NCI-H748 treated with DMSO at 0.1 percent for 48 hours (cell line): ENCODE measurements around the gene FRMD5.

Experiments
- DNase-seq: peaks from one replicate; lab custom pipeline; 2025; lab: John Stamatoyannopoulos, UW

FRMD5 gene

DNA sequence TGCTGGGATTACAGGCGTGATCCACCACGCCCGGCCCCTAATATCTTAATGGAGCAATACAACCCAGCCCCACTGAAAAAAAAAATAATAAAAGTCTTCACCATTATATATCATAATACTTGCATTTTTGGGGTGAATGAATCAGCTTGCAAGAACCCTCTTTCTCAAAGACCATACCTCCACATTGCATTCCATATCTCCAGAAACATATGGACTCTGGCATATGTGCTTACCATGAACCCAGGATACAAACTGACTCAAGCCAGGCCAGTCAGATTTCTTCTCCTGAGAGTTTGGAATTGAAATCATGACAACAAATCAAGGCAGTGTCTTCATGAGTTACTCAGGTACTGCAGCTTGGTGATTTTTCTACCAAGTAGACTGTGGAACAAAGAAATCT lies 101.2 kb downstream of the FRMD5 start:
- DNase-seq: no peak

DNA sequence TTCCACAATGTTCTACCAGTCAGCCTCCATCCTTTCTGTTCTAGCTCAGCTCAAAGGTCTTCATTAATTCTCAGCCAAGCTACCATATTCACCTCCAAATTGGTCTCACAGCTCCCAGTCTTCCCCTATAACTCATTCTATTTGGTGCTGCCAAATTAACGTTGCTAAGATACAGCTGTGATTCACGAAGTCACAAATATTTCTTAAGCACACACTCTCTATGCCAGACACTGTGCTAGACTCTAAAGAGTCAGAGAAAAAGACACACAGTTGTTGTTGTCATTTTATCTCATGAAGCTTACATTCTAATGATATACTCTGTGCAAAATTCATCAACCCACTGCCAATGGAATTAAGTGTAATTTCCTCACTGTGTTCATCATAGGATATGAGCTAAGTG lies 102.8 kb downstream of the FRMD5 start:
- DNase-seq: no peak

DNA sequence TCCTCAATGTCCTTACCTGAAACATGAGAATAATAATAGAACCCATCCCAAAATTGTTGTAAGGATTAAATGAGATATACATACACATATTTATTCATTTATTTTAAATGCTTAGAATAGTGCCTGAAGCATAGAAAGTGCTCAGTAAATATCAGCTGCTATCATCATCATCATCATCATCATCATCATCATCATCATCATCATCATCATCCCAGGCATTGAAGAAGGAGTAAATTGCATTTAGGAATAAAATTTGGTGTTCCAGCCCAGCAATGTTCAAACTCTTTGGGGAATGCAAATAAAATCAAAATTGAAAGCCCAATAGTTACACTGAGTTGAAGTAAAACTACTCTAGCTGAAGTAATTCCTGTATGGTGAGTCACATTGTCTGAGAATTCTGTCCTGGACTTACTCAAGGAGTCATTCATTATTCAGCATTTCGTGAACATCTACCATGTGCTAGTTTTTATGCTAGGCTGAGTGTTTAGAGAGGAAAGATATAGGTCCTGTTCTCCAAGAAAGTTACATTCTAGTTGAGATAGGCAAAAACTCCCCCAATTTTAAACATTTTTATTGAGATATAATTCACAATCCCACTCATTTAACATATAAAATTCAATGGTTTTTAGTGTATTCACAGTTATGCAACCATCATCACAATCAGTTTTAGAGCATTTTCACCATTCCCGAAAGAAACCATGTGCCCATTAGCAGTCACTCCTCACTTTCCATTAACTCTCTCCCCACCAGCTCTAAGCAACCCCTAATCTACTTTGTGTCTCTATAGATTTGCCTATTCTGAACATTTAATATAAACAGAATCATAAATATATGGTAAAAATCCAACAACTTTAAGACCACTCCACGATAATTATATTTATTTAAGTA lies 107.2 kb downstream of the FRMD5 start:
- DNase-seq: no peak

DNA sequence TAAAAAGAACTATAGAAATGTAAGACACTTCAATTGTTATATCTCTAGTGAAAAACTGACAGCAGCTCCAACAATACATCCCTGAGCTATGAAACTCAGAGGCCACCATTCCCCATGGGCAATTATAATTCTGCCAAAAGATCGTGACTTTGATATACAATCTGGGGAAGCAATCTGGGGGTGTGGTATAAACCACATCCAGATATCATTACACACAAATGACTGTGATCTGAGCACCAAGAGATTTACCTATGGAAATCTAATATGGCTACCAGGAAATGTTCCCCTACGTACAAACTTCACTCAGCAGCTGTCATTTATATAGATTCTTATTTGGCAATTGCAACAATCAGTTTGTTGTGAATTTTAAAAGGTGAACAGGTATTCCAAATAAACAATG lies 110.3 kb downstream of the FRMD5 start:
- no peak for DNase-seq

DNA sequence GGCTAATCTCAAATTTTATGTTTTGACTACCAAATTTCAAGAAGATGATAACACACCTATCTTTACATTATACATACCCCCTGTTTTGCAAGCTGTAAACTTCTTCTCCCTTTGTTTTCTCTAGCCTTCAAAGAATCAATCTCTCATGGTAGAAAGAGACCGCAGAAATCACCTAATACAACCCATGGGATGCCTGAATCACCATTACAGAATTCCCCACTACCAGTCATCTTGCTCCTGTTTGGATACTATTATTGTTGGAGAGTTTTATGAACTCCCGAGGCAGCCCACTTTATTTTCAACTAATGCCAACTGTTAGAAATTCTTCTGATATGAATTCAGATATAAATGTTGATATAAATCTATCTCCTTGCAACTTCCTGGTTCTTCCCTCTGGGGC lies 110.9 kb downstream of the FRMD5 start:
- no peak for DNase-seq

DNA sequence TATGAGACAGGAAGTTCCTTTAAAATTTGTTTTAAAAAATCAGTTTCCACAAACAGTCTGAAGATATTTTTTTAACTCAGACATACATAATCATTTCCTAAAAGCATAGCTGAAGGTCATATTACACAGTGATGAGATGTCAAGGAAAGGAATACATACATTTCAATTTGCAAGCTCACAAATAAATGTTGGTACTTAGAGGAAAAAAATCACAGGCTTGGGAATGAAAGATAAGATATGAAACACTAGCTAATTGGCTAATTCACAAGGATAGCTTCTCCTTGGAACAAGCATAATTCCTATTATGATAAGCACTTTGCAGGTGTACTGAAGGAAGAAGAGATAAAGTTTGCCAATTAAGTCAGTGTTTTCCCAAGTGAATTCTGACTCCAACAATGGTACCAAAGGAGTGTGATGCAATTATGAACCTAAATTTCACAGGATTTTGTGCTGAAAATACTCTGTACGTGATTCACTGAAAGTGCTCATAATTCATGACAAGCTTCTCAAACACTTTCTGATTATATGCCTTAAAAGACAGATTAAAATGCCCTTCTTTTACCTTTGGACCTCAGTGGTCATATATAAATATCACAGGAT lies 112.4 kb downstream of the FRMD5 start:
- DNase-seq: no peak

DNA sequence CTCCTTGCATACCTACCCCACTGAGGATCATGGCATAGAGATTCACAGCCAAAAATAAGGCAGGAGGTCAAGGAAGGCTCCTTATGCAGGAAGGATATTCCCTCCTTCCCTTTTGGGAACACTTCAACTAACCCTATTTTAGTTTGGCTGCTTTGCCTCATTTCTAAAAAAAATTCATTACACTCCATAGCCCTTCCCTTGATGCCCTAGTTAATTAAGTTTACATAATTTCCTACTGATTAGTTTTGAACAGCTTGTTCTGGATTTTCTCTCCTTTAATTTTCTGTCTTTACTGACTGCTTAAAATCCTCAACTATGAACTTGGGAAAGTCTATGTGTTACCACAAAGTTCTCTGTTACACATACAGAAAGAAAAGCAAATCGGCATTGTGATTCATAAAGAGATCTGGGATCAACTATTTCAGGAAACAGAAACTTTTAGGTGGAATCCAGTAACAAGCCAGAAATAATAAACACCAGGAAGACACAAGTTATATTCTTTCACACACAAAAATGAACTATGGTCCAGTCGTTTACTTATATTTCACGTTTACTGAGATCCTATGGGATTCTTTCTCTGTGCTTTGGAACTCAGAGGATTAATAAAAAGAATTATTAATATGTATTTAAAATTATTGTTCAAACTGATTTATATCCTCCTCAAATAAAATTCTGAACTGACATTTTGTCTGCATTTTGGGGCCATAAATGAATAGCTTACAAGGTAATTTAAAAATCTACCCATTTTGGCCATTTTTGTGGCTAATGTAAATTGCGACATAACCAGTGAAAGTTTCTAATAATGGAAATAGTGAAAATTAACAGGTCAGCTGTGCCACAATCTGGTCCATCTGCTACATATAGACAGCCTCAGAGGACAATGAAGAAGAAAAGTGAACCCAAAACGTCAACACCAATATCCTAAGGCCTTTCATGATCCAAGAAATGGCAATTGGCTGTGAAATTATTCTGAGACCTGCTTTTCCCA lies 113.8 kb downstream of the FRMD5 start:
- no peak for DNase-seq

DNA sequence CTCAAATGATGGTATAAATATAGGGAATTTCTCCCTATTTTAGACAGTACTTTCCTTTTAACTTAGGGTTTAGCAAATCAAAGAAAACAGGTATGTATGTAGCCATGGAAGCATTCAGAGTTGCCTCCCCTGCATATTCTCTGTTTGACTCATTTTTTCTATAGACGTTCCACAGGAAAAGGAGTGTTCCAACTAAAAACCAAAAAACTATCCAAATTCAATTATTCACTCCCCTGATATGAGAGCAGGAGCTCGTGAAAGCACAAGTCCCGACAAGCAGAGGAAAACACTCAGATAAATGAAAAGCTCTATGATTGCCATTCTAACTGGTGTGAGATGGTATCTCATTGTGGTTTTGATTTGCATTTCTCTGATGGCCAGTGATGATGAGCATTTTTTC lies 119.5 kb downstream of the FRMD5 start:
- no peak for DNase-seq

DNA sequence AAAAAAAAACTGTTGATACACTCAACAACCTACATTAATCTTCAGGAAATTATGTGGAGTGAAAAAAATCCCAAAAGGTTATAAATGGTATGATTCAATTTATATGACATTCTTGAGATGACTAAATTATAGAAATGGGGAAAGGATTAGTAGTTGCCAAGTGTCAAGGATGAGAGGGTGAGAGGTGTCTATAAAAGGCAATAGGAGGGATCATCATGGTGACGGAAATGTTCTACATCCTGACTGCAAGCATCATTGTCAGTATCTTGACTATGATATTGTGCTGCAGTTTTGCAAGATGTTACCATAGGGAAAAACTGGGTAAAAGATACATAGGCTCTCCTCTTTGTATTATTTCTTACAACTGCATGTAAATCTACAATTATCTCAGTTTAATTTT lies 125.6 kb downstream of the FRMD5 start:
- DNase-seq: no peak

DNA sequence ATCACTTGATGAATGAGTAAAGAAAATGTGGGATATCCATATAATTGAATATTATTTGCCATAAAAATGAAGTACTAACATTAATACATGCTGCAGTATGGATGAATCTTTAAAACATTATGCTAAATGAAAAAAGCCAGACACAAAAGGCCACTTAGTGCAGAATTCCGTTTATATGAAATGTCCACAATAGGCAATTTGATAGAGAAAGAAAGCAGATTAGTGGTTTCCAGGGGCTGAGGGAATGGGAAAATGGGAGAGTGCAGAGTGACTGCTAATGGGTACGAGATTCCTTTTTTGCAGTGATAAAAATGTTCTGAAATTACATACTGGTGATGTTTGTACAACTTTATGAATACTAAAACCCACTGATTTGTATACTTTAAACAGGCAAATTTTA lies 126.7 kb downstream of the FRMD5 start:
- DNase-seq: no peak

DNA sequence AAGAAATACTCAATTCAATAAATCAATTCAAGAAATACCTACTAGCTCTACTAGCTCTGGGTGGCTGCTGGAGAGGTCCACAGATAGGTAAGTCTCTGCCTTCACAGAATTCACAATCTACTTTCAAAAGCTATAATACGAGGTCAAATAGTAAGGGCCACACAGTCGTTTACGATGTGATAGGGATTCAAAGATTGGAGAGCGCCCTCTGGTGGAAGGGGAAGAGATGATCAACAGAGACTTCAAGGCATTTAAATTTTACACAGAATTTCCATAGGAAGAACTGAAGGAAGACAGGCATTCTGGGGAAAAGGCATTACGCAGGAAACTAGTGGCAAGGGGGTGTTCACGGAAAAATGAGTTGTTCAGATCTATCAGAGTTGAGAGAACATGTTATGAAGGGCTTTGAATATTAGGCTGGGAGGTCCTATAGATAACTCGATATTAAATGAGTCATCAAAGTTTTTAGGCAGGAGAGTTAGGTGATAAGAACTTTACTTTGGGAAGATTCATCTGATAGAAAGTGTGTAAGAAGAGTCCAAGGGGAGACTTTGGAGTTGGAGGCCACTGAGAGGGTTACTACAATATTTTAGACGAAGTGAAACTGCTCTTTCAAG lies 128.8 kb downstream of the FRMD5 start:
- DNase-seq: peak; percentile 19

DNA sequence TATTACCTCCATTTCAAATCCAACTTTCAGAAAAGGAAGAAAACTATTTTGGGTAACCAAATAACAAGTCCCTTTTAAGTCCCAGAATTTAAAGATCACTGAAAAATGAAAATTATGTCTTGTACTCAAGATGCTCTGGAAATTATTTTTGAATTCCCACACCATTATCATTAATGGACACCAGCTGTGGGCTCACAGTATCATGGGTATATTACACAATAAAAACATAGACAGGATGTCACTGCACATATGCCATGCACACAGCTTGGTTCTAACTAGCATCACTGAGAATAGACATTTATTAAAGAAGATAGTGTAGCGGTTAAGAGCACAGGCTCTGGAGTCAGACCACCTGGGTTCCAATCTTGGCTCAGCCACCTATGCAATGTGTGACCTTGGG lies 130.4 kb downstream of the FRMD5 start:
- no peak for DNase-seq

DNA sequence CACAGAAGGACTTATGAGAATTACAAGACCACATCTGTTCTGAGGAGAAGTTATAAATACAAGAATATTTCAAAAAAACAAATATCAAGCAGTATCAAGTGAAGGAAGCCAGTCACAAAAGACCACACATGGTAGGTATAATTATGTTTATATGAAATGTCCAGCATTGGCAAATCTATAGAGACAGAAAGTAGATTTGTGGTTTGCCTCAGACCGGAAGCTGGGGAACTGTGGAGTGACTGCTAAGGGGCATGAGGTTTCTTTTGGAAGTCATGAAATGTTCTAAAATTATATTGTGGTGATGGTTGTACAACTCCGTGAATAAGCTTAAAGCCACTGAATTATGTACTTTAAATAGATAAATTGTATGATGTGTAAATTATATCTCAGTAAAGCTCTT lies 136.9 kb downstream of the FRMD5 start:
- DNase-seq: no peak

DNA sequence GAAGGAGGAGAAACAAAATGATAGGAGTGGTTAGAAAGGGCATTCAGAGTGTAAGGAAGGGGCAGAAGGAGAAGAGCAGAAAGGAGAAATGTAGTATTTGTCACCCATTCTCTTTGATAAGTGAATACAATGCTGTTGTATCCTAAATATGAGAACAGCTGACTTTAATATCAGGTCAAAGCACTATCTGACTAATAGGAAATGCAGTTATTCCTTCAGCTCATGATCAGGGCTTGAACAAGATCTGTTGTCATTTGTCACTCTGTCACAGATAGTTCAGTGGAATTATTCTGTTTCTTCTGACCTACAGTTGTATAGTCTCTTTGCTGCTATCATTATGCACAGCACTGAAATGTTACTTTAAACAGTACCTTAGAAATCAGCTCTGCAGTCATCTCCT lies 149.4 kb downstream of the FRMD5 start:
- no peak for DNase-seq

DNA sequence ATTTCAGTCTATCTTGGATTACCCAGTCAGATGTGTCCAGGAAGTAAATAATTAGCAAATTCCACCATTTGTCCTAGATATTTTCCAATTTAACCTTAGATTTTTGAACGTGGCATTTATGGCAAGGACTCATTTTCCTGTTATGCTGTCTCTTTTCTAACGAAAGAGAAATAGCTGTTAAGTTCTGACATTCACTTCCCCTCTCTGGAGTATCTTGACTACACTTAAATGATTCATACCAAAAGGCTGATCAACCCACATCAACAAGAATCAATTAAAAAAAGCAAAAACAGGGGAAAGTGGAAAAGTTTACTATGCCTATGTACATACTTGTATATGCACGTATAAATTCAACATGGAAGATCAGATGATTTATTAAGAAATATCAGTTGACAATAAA lies 149.9 kb downstream of the FRMD5 start:
- no peak for DNase-seq

DNA sequence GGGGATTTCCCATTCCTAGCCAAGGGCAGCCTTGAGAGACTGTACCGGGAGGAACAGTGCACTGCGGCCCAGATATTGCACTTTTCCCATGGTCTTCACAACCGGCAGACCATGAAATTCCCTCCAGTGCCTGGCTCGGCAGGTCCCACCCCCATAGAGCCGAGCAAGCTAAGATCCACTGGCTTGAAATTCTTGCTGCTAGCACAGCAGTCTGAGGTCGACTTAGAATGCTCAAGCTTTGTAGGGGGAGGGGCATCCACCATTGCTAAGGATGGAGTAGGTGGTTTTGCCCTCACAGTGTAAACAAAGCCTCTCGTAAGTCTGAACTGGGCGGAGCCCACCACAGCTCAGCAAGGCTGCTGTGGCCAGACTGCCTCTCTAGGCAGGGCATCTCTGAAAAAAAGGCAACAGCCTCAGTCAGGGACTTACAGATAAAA lies 156.3 kb downstream of the FRMD5 start:
- DNase-seq: no peak

DNA sequence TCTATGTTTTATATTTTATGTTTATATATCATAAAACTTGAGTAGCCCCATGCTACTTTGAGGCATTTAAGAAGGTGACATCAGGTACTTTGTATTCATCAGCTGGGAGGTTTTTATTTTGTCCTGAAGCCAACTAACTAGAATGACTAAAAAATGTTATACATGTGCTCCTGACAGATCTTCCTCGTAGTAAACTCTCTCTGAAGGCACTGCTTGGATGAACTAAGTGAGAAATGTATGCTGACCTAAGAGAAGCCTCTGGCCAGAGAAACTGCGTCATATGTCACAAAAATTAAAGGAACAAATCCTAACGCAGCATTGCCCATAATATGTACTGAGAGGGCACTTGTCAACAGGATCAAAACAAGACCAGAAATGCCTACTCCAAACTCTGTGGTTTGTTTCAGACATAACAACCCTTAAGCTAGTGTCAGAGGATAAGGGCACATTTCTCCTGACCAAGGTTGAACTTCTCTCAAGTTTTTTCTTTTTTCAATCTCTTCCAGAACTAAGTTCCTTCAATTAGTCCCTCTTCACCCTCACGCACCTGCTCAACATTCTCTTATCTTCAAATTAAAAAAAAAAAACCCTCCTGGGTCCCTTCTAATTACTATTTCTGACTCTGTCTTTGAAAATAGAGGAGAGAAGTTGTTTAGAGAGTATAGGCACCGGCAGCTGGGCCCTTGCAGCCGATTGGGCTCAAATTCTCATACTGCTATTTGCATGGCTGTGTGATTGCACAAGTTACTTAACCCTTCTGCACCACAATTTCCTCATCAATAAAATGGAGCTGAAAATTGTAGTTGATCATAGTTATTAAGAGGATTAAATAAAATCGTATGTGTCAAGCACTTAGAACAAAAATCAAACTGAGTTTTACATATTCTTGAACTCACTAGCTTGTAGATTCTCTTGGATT lies 159.0 kb downstream of the FRMD5 start:
- no peak for DNase-seq

DNA sequence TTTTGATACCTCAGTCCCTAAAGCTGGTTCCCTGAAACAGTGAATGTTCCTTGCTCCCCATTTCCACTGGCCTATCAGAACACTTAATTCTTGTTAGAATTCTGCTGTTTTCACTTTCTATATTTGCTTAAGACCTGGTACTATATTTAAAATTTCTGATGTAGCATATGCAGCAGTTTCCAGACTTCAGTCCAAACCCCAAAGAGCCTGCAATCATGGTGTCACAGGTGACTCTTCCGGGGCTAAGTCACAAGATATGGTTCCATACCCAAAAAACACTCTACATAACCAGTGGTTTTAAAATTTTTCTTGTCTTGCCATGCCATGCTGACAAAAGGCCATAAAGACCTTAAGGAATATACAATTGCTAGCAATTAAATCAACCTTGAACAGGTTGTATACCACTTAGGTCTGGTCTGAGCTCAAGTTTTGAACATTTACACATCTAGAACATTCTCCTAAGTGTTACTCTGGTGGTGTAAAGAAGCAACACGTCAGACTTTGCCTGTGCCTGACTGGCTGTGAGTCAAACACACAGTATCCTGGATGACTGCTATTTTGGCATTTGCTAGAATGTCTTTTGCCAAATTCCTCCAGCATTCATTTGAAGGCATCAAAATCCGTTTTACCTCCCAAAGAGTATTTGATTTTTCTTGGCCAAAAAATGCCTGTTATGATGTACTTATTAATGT lies 160.0 kb downstream of the FRMD5 start:
- DNase-seq: no peak

DNA sequence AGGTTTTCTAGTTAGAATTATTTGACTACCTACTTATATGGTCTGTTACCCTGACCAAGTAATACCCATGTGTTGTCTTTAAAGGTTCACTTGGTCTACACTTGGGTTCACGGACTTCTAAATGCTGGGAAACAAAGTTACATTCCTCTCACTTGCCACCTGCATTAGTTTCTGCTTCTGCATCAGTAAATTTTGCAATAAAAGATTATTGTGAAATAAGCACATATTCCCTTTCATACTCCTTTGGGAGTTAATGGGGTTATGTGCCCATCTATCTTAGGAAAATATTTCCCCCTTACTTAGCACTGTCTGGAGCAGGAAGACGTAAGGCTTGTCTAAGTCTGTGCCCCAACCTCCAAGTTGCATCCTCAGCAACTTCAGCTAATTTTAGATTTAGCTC lies 160.7 kb downstream of the FRMD5 start:
- no peak for DNase-seq

DNA sequence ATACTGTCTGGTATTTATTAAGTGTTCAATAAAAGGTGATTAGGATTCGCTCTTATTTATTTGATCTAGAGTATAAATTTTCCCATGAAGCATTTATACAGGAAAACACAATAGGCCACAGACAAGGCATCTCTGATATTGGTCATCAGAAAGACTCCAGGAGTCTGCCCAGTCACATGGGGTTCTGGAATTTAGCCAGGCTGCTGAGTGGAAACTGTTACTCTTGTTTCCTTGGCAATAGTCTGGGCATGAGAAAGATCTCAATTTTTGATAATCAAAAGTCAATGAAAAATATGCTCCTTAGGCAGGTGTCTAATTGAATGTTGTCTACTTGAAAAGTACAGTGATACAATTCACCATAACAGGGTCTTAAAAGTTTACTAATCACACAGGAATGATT lies 161.2 kb downstream of the FRMD5 start:
- no peak for DNase-seq
